ENCODE data around the gene RNF208. TPM values are rescaled to one million over a fixed set of nuclear protein-coding genes. Genes with fewer than 3 reads are reported as not detected.

RNF208 gene
- total and polyA plus RNA-seq, 2 of the 4 experiments (the other 2 are of a cell fraction) = 1.2 TPM; not detected in 1

DNA sequence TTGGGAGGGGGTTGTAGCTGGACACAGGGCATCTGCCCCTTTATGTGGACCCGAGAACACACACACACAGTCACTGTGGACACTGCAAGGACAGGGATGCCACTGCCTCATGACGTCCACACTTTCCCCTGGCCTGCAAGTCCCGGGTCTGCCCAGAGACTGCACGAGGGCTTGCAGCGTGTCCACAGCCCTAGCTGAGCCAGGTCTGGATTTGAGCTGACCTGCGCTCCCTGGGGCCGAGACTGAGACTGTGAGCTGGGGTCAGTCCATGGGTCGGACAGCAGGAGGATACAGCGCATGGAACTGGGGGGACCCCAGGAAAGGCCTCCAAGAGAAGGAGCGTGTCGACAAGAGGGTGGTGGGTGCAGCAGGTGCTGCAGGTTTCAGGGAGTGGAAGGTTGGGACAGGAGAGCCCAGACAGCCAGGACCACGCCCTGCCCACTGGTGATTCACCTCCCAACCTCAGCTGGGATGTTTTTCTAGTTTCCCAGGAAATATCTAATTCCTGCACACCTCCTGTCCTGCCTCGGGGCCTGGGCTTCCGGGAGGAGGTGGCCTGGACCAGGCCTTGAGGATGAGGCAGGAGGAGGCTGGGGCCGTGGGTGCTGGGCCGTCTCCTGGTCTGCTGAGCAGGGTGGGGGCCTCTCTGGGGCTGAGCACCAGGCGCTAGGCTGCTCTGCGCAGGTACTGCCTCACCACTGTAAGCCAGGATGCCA is 4.5 kb upstream of the RNF208 start (continued):
- TF ChIP-seq, protein P1, sequence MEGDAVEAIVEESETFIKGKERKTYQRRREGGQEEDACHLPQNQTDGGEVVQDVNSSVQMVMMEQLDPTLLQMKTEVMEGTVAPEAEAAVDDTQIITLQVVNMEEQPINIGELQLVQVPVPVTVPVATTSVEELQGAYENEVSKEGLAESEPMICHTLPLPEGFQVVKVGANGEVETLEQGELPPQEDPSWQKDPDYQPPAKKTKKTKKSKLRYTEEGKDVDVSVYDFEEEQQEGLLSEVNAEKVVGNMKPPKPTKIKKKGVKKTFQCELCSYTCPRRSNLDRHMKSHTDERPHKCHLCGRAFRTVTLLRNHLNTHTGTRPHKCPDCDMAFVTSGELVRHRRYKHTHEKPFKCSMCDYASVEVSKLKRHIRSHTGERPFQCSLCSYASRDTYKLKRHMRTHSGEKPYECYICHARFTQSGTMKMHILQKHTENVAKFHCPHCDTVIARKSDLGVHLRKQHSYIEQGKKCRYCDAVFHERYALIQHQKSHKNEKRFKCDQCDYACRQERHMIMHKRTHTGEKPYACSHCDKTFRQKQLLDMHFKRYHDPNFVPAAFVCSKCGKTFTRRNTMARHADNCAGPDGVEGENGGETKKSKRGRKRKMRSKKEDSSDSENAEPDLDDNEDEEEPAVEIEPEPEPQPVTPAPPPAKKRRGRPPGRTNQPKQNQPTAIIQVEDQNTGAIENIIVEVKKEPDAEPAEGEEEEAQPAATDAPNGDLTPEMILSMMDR (conservative IDR thresholded peaks at IDR 0.05; ENCODE audit: low read depth, low read length) = no peak
- no peak for TF ChIP-seq RCOR1 (IDR thresholded peaks at IDR 0.05; ENCODE audit: insufficient replicate concordance, low read length)
- no peak for TF ChIP-seq FOS (IDR thresholded peaks at IDR 0.05; ENCODE audit: low read depth, low read length)
- TF ChIP-seq, protein P2, sequence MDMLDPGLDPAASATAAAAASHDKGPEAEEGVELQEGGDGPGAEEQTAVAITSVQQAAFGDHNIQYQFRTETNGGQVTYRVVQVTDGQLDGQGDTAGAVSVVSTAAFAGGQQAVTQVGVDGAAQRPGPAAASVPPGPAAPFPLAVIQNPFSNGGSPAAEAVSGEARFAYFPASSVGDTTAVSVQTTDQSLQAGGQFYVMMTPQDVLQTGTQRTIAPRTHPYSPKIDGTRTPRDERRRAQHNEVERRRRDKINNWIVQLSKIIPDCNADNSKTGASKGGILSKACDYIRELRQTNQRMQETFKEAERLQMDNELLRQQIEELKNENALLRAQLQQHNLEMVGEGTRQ (IDR thresholded peaks at IDR 0.05; ENCODE audit: low read depth, low read length) = no peak
- no peak for TF ChIP-seq RFX5 (IDR thresholded peaks at IDR 0.05; ENCODE audit: low read depth, low read length)
